ENCODE data around the gene FEN1.

DNA sequence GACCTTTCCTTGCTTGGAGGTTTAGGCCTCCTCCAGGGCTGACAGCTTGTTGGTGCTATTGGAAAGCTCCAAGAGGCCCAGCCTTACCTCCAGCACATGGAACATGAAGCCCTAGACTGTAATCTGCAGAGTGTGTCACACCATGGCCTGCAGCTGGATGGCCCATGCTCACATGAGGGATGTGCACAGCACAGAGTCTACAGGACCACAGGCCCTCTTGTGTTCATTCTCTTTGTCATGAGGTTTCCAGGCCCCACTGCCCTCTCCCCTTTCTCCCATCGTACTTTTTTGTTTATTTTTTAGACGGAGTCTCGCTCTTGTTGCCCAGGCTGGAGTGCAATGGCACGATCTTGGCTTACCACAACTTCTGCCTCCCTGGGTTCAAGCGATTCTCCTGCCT lies 14.1 kb downstream of the FEN1 start:
- TF ChIP-seq, protein P1, sequence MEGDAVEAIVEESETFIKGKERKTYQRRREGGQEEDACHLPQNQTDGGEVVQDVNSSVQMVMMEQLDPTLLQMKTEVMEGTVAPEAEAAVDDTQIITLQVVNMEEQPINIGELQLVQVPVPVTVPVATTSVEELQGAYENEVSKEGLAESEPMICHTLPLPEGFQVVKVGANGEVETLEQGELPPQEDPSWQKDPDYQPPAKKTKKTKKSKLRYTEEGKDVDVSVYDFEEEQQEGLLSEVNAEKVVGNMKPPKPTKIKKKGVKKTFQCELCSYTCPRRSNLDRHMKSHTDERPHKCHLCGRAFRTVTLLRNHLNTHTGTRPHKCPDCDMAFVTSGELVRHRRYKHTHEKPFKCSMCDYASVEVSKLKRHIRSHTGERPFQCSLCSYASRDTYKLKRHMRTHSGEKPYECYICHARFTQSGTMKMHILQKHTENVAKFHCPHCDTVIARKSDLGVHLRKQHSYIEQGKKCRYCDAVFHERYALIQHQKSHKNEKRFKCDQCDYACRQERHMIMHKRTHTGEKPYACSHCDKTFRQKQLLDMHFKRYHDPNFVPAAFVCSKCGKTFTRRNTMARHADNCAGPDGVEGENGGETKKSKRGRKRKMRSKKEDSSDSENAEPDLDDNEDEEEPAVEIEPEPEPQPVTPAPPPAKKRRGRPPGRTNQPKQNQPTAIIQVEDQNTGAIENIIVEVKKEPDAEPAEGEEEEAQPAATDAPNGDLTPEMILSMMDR (IDR thresholded peaks at IDR 0.05; ENCODE audit: low read depth, low read length, missing input control) = no peak
- TF ChIP-seq SP1 (IDR thresholded peaks at IDR 0.05) (no peak), NR2F2 (IDR thresholded peaks at IDR 0.05) (no peak), JUND (IDR thresholded peaks at IDR 0.05) (no peak), TAF1 (conservative IDR thresholded peaks at IDR 0.05) (no peak), RAD21 (IDR thresholded peaks at IDR 0.05) (no peak), EGR1 (IDR thresholded peaks at IDR 0.05; ENCODE audit: low read depth in 2 of 2) (no peak), YY1 (IDR thresholded peaks at IDR 0.05) (no peak), REST (IDR thresholded peaks at IDR 0.05) (no peak)
- TF ChIP-seq, protein P2, sequence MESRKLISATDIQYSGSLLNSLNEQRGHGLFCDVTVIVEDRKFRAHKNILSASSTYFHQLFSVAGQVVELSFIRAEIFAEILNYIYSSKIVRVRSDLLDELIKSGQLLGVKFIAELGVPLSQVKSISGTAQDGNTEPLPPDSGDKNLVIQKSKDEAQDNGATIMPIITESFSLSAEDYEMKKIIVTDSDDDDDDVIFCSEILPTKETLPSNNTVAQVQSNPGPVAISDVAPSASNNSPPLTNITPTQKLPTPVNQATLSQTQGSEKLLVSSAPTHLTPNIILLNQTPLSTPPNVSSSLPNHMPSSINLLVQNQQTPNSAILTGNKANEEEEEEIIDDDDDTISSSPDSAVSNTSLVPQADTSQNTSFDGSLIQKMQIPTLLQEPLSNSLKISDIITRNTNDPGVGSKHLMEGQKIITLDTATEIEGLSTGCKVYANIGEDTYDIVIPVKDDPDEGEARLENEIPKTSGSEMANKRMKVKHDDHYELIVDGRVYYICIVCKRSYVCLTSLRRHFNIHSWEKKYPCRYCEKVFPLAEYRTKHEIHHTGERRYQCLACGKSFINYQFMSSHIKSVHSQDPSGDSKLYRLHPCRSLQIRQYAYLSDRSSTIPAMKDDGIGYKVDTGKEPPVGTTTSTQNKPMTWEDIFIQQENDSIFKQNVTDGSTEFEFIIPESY (IDR thresholded peaks at IDR 0.05) = no peak
- TF ChIP-seq, protein P3, sequence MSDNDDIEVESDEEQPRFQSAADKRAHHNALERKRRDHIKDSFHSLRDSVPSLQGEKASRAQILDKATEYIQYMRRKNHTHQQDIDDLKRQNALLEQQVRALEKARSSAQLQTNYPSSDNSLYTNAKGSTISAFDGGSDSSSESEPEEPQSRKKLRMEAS (IDR thresholded peaks at IDR 0.05) = no peak
- TF ChIP-seq, protein P4, sequence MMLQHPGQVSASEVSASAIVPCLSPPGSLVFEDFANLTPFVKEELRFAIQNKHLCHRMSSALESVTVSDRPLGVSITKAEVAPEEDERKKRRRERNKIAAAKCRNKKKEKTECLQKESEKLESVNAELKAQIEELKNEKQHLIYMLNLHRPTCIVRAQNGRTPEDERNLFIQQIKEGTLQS (IDR thresholded peaks at IDR 0.05) = no peak

All from liver (tissue), 3 donors.